Astrocyte of the spinal cord (primary cell): ENCODE data around the gene ZMYND10.

ENCODE experiments used
- DNase-seq: peaks from one replicate; pipeline ENCODE4 v3.0.0; 2011; ENCODE audit warnings: low read depth, low spot score
- H3K4me3 ChIP-seq: 2 replicates; pipeline ENCODE4 v1.5.1; 2011; ENCODE audit warnings: low read depth, mild to moderate bottlenecking, low read length, moderate library complexity
- in situ Hi-C: cut with HindIII; loops from 2 replicates; pipeline ENCODE4 v1.10.0; 2017; ENCODE audit warnings: low sequenced_read_pairs
- TF ChIP-seq, protein P1 (sequence below): IDR thresholded peaks from 2 replicates; pipeline ENCODE4 v1.5.1; 2012; ENCODE audit warnings: low read depth, mild to moderate bottlenecking, low read length, inconsistent platforms

Gene ZMYND10

GRCh38 chr3:50334339-50335075 lies 11.0 kb downstream of the ZMYND10 start:
- no peak for DNase-seq
- TF ChIP-seq, protein P1, sequence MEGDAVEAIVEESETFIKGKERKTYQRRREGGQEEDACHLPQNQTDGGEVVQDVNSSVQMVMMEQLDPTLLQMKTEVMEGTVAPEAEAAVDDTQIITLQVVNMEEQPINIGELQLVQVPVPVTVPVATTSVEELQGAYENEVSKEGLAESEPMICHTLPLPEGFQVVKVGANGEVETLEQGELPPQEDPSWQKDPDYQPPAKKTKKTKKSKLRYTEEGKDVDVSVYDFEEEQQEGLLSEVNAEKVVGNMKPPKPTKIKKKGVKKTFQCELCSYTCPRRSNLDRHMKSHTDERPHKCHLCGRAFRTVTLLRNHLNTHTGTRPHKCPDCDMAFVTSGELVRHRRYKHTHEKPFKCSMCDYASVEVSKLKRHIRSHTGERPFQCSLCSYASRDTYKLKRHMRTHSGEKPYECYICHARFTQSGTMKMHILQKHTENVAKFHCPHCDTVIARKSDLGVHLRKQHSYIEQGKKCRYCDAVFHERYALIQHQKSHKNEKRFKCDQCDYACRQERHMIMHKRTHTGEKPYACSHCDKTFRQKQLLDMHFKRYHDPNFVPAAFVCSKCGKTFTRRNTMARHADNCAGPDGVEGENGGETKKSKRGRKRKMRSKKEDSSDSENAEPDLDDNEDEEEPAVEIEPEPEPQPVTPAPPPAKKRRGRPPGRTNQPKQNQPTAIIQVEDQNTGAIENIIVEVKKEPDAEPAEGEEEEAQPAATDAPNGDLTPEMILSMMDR, result no peak
- in situ Hi-C loops, result no loop called here
- H3K4me3 ChIP-seq, result no peak overlapping the region

GRCh38 chr3:50333744-50334328 lies 11.7 kb downstream of the ZMYND10 start:
- in situ Hi-C loops, result no loop called here
- H3K4me3 ChIP-seq, result no peak overlapping the region
- DNase-seq, result peak; percentile 62
- TF ChIP-seq, protein P1, result no peak

DNA sequence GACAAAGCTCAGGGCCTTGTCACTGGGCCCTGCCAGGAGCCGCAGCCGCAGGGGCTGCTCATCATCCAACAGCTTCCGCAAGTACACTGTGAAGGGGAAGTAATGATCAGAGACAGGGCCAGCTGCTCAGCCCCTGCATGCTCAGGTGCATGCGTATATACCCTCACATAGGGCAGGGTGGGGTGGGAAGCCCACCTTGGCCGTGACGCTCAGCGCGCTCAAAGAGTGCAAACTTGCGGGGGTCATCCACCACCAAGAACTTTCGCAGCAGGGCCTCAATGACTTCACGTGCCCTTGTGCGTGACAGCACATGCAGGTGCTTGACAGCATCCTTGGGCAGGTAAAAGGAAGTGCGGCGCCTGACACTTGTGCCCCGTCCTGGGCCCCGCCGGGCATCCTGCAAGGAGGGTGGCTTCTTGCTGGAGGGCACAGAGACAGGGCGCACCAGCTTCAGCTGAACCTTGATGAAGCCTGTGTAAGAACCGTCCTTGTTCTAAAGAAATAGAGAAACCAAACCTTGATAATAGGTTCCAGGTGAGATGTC lies 14.1 kb downstream of the ZMYND10 start:
- in situ Hi-C loops, result no loop called here
- TF ChIP-seq, protein P1, result no peak
- DNase-seq, result no peak

GRCh38 chr3:50330330-50330729 lies 15.2 kb downstream of the ZMYND10 start:
- no peak for DNase-seq
- in situ Hi-C loops, result no loop called here
- TF ChIP-seq, protein P1, result no peak
- H3K4me3 ChIP-seq, result no peak overlapping the region

More for the DNA sequence above, 14.1 kb downstream of the ZMYND10 start:
- no peak overlapping the region for H3K4me3 ChIP-seq

GRCh38 chr3:50327943-50328691 lies 17.4 kb downstream of the ZMYND10 start, which contains the start of gene TUSC2:
TUSC2 (minus strand) TSS chr3:50328223; CDS start chr3:50328099, 124 bp downstream.
- peak; percentile 96 for DNase-seq
- in situ Hi-C loops, result no loop called here
- H3K4me3 ChIP-seq, result peak within 1 kb of the TSS; percentile 88
- TF ChIP-seq, protein P1, result no peak

DNA sequence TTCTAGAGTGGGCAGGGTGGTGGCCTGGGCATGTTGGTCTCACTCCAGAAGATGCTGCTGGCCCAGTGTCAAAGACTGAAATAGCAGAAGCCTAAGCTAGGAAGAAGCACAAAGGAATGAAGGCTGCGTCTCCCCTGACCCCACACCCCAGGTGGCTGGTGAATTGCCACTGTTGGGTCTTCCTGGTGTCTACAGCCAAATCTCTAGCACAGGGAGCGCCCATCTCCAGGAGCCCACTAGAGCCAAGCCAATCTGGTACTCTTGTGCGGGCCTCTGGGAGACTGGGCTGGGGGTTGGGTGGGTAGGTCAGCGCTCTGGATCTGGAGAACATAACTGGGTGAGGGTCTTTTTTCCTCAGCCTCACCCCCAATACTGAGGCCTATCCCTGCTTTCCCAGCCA lies 18.4 kb downstream of the ZMYND10 start:
- no peak for DNase-seq
- in situ Hi-C loops, result no loop called here
- peak overlapping the region; percentile 88 for H3K4me3 ChIP-seq
- TF ChIP-seq, protein P1, result no peak
